NCI-H446 treated with DMSO at 0.1 percent for 48 hours (cell line): ENCODE measurements around the gene CEMIP.

ENCODE experiments used
- DNase-seq: peaks from one replicate; lab custom pipeline; 2025; lab: John Stamatoyannopoulos, UW

CEMIP gene

GRCh38 chr15:80787316-80787715 lies 8.1 kb downstream of the CEMIP start:
- DNase-seq: no peak

GRCh38 chr15:80788536-80788935 lies 9.4 kb downstream of the CEMIP start:
- no peak for DNase-seq

GRCh38 chr15:80789296-80789695 lies 10.1 kb downstream of the CEMIP start:
- no peak for DNase-seq

GRCh38 chr15:80789796-80790195 lies 10.6 kb downstream of the CEMIP start:
- DNase-seq: no peak

GRCh38 chr15:80790236-80790635 lies 11.1 kb downstream of the CEMIP start:
- no peak for DNase-seq

- no peak for DNase-seq
Measured at GRCh38 chr15:80791004-80791403, 11.8 kb downstream of the CEMIP start.

- DNase-seq: no peak
Measured at GRCh38 chr15:80796407-80796806, 17.2 kb downstream of the CEMIP start.

- no peak for DNase-seq
Measured at GRCh38 chr15:80798911-80799310, 19.7 kb downstream of the CEMIP start.

GRCh38 chr15:80800067-80800466 lies 20.9 kb downstream of the CEMIP start:
- DNase-seq: no peak

GRCh38 chr15:80801891-80802680 lies 22.9 kb downstream of the CEMIP start:
- DNase-seq: no peak

- DNase-seq: no peak
Measured at GRCh38 chr15:80803580-80804525, 24.7 kb downstream of the CEMIP start.

- DNase-seq: no peak
Measured at GRCh38 chr15:80804970-80805495, 25.9 kb downstream of the CEMIP start.

GRCh38 chr15:80811781-80812315 lies 32.7 kb downstream of the CEMIP start:
- DNase-seq: no peak

GRCh38 chr15:80815106-80815505 lies 35.9 kb downstream of the CEMIP start:
- no peak for DNase-seq

- no peak for DNase-seq
Measured at GRCh38 chr15:80816049-80816653, 37.0 kb downstream of the CEMIP start.

- no peak for DNase-seq
Measured at GRCh38 chr15:80816936-80817335, 37.8 kb downstream of the CEMIP start.

GRCh38 chr15:80817901-80818300 lies 38.7 kb downstream of the CEMIP start:
- no peak for DNase-seq

- DNase-seq: no peak
Measured at GRCh38 chr15:80819001-80819400, 39.8 kb downstream of the CEMIP start.

GRCh38 chr15:80820092-80820491 lies 40.9 kb downstream of the CEMIP start:
- no peak for DNase-seq

GRCh38 chr15:80822256-80822655 lies 43.1 kb downstream of the CEMIP start:
- DNase-seq: peak; percentile 22

GRCh38 chr15:80822676-80823075 lies 43.5 kb downstream of the CEMIP start:
- DNase-seq: peak; percentile 80

GRCh38 chr15:80823120-80823519 lies 44.0 kb downstream of the CEMIP start:
- DNase-seq: peak; percentile 14
